Panc1 (cell line): Measurements from ENCODE around the gene ZBTB20.

Experiments
- POLR2AphosphoS5 ChIP-seq: IDR thresholded peaks from 2 replicates; pipeline ENCODE4 v1.6.1; 2012; ENCODE audit warnings: mild to moderate bottlenecking, low read depth, low read length, moderate library complexity
- TF ChIP-seq, protein P1 (sequence below): fragments of 450-650 bp; IDR thresholded peaks from 2 replicates; pipeline ENCODE4 v1.5.1; 2017; ENCODE audit warnings: mild to moderate bottlenecking

DNA sequence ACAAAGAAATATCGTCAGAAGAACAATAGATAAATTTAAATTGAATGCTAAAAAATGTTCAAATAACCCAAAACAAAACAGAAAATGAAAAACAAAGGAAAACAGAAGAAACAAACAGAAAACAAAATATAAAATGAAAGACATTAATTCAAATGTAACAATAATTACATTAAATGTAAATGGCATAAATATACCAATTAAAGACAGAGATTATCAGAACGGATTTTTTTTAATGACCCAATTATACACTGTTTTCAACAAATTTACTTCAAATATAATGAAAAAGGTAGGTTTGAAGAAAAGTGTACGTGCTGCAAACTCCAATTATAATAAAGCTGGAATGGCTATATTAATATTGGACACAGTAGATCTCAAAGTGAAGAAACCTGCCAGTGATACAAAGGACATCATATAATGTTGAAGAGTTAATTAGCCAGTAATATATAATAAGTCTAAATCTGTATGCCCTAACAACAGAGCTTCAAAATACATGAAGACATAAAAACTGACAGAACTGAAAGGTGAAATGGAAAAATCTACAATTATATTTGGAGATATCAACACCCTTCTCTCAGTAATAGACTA, 193.8 kb downstream of the ZBTB20 start:
- TF ChIP-seq, protein P1, sequence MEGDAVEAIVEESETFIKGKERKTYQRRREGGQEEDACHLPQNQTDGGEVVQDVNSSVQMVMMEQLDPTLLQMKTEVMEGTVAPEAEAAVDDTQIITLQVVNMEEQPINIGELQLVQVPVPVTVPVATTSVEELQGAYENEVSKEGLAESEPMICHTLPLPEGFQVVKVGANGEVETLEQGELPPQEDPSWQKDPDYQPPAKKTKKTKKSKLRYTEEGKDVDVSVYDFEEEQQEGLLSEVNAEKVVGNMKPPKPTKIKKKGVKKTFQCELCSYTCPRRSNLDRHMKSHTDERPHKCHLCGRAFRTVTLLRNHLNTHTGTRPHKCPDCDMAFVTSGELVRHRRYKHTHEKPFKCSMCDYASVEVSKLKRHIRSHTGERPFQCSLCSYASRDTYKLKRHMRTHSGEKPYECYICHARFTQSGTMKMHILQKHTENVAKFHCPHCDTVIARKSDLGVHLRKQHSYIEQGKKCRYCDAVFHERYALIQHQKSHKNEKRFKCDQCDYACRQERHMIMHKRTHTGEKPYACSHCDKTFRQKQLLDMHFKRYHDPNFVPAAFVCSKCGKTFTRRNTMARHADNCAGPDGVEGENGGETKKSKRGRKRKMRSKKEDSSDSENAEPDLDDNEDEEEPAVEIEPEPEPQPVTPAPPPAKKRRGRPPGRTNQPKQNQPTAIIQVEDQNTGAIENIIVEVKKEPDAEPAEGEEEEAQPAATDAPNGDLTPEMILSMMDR = no peak
- no peak for TF ChIP-seq POLR2AphosphoS5
